Inferior parietal cortex (tissue), 1 donor: ENCODE measurements around the gene HES6.

Experiments
- DNase-seq: peaks from one replicate; pipeline ENCODE4 v3.0.0-alpha.2; 2016; ENCODE audit errors: extremely low spot score

Gene HES6, protein sequence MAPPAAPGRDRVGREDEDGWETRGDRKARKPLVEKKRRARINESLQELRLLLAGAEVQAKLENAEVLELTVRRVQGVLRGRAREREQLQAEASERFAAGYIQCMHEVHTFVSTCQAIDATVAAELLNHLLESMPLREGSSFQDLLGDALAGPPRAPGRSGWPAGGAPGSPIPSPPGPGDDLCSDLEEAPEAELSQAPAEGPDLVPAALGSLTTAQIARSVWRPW

GRCh38 chr2:238239863-238240756, at the start of gene HES6:
Gene HES6 (minus strand): TSS chr2:238240038. CDS start chr2:238239905, 133 bp downstream.
- DNase-seq = peak; percentile 80

- peak; percentile 6 for DNase-seq
Measured at GRCh38 chr2:238289574-238289973, 49.7 kb upstream of the HES6 start.

DNA sequence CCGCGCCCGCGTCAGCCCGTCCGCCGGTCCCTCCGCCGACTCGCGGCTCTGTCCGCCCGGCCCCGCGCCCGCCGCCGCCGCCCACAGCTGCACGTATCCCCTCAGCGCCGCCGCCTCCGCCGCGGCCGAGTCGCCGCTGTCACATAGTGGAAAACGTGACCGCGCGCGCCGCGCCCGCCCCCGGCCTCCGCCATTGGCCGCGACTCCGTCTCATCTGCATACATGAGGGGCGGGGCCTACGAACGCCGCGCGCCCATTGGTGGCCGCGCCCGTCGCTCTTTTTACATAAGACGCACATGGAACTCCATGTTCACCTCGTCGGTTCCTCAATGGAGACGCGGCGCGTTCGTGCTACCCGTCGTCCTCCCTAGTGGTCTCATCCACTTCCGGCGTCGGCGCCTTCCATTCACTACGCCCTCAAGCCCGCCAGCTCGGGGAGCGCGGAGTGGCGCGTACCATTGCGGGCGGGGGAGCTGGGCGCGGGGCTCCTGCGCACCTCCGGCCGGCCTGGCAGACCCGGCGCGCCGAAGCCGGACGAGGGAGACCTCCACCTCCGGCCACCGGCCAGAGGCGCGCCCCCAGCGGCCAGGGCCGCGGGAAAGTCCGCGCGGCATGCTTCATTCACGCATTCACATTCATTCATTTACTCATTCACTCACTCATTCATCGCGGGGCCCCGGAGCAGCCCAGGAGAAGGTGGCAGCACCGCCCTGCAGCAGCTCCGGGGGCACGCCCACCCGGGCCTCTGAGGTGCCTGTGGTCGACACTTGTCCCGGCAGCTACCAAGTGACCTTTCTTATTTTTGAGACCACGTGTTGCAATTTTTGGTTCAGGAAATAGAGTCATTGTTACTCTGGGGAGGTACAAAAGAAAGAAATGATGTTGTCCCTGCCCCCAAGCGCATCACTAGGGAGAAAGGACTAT, 49.1 kb upstream of the HES6 start:
- DNase-seq = peak; percentile 97

GRCh38 chr2:238287737-238288649, 48.2 kb upstream of the HES6 start, which contains the start of gene PER2:
Gene PER2 (minus strand): TSS chr2:238288610. CDS start chr2:238277936, 10,674 bp downstream.
- DNase-seq = peak; percentile 23

- DNase-seq = no peak
Measured at GRCh38 chr2:238286987-238287736, 47.3 kb upstream of the HES6 start.

DNA sequence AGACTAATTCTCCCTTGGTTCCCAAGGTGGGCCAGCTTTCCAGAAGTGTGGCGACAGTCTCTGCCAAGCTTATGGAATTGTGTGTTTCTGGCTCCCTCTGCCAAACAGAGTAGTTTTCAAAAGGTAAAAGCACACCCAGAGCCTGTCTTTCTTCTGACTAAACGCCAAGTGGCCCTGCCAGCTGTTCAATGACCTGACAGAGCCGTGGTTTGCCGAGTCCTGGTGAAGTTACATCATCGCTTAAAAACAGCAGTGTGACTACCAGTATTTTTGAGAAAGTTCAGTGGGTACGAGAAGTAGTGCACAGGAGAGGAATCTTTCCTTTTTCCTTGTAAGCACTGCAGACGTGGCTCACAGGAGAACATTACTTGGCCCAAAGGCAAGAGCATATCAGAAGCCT, 46.7 kb upstream of the HES6 start:
- DNase-seq = peak; percentile 28

- DNase-seq = peak; percentile 9
Measured at GRCh38 chr2:238286095-238286494, 46.3 kb upstream of the HES6 start.

DNA sequence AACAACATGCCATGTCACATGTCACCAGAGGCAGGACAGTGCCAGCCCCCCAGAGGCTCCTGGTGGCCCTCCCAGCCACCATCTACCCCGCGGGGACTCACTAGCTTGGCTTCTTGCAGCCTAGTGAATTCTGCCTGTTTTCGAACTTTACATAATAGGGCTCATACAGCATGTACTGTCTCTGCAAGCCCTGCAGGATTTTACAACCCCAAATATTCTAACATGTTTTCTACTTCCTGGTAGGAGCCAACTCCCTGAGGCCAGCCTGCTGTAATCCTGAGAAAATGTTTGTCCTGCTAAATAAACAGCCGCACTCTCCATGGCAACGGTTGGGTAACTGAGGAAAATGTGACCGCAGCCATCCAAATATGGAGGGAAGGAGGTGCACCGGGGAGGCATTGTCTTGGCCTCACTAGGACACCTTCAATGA, 45.8 kb upstream of the HES6 start:
- peak; percentile 42 for DNase-seq

- DNase-seq = no peak
Measured at GRCh38 chr2:238284802-238285515, 45.1 kb upstream of the HES6 start.

DNA sequence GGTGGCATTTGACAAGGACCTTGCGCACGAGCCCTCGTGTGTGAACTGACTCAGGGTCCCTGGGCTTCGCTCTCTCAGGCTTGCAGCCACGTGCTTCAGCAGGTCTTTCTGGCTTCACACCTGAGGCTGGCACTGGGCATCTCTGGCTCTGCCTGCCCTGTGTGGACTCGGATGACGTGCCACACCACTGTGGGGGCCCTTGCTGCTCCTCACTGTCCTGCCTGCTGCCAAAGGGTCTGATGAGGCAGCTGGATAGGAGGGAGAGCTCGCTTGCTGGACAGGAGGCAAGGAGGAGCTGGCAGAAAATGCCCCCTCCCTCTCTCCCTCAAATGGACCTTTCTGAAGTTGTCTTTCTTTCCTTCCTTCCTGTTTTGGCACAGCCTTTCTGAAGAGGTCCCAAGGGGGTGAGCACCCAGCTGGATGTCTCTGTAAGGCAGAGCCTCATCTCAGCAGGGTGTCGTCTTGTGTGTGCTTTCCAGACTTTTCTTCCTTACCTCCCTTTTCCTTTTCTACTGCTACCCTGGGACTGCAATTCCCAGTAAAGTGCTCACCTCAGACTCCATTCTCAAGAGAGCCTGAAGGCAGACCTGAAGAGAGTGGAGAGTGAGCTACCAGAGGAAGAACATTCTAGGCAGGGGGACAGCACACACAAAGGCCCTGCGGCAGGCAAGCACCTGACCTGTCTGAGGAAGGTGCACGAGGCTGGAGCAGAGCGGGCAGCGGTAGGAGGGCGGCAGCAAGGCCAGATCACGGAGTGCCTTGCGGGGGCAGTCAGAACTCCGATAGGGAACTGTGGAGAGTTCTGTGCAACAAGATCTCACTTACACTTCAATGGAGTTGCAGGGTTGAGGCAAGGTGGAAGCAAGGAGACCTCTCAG, 43.3 kb upstream of the HES6 start:
- DNase-seq = no peak

GRCh38 chr2:238281826-238282480, 42.1 kb upstream of the HES6 start:
- no peak for DNase-seq

- no peak for DNase-seq
Measured at GRCh38 chr2:238280083-238280825, 40.4 kb upstream of the HES6 start.

DNA sequence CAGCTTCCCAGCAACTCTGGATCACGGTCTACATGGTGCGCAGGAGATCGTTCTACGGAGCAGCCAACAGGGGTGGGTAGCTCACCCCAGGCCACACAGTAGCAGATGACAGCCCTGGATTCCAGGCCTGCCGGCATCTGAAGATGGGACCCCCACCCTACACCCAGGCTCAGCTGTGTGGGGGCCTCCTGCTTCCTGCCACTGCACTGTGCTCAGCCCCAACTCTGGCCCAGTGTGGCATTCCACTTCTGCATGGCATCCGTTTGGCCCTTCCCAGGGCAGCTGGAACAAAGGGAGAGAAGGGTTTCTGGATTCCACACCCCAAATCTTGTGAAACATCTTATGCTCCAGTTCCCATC, 39.5 kb upstream of the HES6 start:
- DNase-seq = no peak

- no peak for DNase-seq
Measured at GRCh38 chr2:238278626-238279323, 38.9 kb upstream of the HES6 start.

DNA sequence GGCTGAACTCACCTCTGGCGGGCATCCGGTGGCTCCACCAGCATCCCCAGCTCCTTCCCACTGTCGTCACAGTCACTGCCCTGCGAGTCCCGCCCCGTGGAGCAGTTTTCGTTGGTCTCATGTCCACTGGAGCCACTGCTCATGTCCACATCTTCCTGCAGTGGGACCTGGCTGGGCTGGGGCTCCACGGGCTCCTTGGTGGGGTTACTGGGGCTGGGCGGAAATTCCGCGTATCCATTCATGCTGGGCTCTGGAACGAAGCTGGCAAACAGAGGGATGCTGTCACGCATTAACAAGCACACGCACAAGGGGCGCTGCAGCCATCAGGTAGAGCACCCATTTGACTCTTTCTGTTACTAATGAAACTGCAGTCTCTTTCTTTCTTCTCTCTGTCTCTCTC, 37.9 kb upstream of the HES6 start:
- no peak for DNase-seq

DNA sequence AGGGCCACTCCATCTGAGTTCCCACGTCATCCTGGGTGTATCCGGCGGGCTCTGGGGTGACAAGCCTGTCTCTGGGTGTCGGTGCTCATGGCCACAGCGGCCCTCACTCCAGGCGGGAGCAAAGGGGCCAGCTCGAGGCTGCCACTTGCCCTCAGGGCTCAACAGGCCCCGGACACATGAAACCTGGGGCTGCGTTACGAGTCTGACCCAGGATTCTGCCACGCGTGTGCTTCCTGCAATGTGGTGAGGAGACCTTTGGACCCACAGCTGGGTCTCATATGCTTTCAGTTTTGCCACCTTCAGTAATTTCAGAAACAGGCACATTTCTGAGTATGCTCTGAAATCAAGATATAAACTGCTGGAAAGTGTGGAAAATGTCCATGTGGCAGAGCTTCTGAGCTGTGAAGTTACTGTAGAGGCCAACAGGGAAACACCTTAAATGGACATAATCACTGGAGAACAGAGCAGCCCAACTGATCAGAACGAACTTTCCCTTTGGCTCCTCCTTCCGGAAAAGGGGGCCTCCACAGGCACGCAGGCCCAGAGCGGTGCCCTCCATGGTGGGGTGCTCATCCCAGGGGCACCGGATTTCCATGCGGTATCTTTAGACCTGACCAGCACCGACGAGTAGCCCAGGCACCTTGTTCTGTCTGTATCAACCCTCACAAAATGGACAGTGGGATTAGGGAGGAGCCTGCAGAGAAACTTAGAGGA, 34.5 kb upstream of the HES6 start:
- DNase-seq = no peak
